Prostate gland (tissue), 2 donors: ENCODE measurements around the gene CBY3. TPM values are rescaled to one million over a fixed set of nuclear protein-coding genes. Genes with fewer than 3 reads are reported as not detected.
"Not testable (repeated sequence)": the region's sequence is repeated elsewhere in the genome, so short reads cannot be mapped to it uniquely, and the experiment has no call there.

Experiments used
- DNase-seq: peaks from one replicate; pipeline ENCODE4 v3.0.0-alpha.2; 2019; ENCODE audit warnings: low spot score
- H3K27ac ChIP-seq, 2 donors: fragments of 200-600 bp; sonication (generic); 2 replicates each; pipeline ENCODE4 v1.5.1; 2017 to 2019
- H3K27me3 ChIP-seq: fragments of 200-600 bp; sonication (generic); replicated peaks from 2 replicates; pipeline ENCODE4 v1.5.1; 2019; ENCODE audit not compliant: insufficient read depth
- H3K36me3 ChIP-seq, 2 donors: fragments of 200-600 bp; sonication (generic); 1 replicate in 1 of 2; 2 replicates in 1 of 2; pipeline versions ENCODE4 v1.5.1 to v1.8.1; 2017 to 2019
- H3K4me1 ChIP-seq: fragments of 200-600 bp; sonication (generic); replicated peaks from 2 replicates; pipeline ENCODE4 v1.5.1; 2019
- H3K4me3 ChIP-seq, 2 donors: fragments of 200-600 bp; sonication (generic); 2 replicates each; pipeline ENCODE4 v1.5.1; 2017 to 2019
- H3K9me3 ChIP-seq: fragments of 200-600 bp; sonication (generic); 2 replicates; pipeline ENCODE4 v1.5.1; 2017
- CTCF ChIP-seq, 4 experiments: fragments of 200-600 bp in 2 of 4; fragments of 450-650 bp in 2 of 4; sonication (generic) in 2 of 4; IDR thresholded peaks; 1 replicate in 3 of 4; 2 replicates in 1 of 4; pipeline ENCODE4 v1.5.1; 2016 to 2019; ENCODE audit warnings: antibody characterized with exemption in 4 of 4, mild to moderate bottlenecking in 2 of 4, moderate library complexity in 2 of 4
- POLR2A ChIP-seq: fragments of 450-650 bp; IDR thresholded peaks from one replicate; pipeline ENCODE4 v1.6.1; 2016; ENCODE audit warnings: antibody characterized with exemption, mild to moderate bottlenecking
- POLR2AphosphoS5 ChIP-seq: sonication (generic); formaldehyde crosslinking; IDR thresholded peaks from one replicate; pipeline ENCODE4 v1.6.1; 2017; ENCODE audit warnings: antibody characterized with exemption
- WGBS: methylation state at CpG from one replicate; pipeline ENCODE4 v1.1.5; 2018; 5-methylcytosine and 5-hydroxymethylcytosine counted together
- intact Hi-C: fragments of 100-400 bp; cut with DNase I; formaldehyde crosslinking; loops from one replicate; pipeline ENCODE4 v1.14.2; 2022
- total RNA-seq, 2 donors: library from RNA; depleted of rRNA; stranded (reverse); fragments of >200 nt; gene quantifications; one replicate each; pipeline ENCODE4 v1.1.0, GENCODE V29; 2016

The CBY3 gene
- total RNA-seq, 2 donors from 2014 or later: 5.0 TPM; not detected in 1

DNA sequence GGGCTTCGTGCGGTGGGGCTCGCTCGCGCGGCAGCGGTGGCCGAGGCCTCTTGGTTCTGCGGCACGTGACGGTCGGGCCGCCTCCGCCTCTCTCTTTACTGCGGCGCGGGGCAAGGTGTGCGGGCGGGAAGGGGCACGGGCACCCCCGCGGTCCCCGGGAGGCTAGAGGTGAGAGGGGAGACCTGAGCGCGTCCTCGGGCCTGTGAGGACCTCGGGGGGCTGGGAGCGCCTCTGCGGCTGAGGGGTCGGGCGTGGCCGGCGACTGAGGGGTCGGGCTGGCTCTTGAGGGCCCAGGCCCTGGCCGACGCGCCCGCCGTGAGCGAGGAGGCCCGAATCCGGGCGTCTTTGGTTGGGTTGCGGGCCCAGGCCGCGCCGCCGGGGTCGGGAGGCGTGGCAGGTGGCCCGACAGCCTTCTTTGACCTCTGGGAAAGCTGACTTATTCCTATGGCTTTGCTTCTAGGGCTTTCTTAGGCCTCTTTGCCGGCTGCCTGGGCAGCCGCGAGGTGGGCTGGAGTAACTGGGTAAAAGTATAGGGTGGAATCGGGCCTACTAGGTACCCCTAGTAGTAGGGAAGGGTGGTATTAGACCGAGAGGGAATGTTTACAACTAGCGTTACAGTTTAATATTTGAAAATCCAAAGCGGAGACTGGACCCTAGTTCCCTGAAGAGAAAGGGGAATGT, 18.2 kb upstream of the CBY3 start, which contains the start of gene CANX:
Gene CANX (plus strand): TSS at position 33 of the 681 bp plus-strand sequence. CDS start 6,715 bp downstream, outside the sequence.
- H3K36me3 ChIP-seq: no peaks in the 10 kb centered on the region
- DNase-seq: no peak
- H3K27ac ChIP-seq: peak within 1 kb of the TSS; percentile 91 to 95
- WGBS: under 1% methylated on average over 58 of the region's 58 CpGs
- intact Hi-C loops: loop anchor here (2.0 to 5.0 kb wide), 3 partner anchors 20 to 123 kb away; partner anchors contain the start of genes MAML1 and SQSTM1
- peak within 1 kb of the TSS; percentile 77 to 98 for H3K4me3 ChIP-seq
- no peaks in the 10 kb centered on the region for H3K9me3 ChIP-seq
- no peaks in the 10 kb centered on the region for H3K27me3 ChIP-seq
- H3K4me1 ChIP-seq: no peaks in the 10 kb centered on the region
- no peak for TF ChIP-seq CTCF (IDR thresholded peaks at IDR 0.05)
- peak; percentile 92 for TF ChIP-seq POLR2A

DNA sequence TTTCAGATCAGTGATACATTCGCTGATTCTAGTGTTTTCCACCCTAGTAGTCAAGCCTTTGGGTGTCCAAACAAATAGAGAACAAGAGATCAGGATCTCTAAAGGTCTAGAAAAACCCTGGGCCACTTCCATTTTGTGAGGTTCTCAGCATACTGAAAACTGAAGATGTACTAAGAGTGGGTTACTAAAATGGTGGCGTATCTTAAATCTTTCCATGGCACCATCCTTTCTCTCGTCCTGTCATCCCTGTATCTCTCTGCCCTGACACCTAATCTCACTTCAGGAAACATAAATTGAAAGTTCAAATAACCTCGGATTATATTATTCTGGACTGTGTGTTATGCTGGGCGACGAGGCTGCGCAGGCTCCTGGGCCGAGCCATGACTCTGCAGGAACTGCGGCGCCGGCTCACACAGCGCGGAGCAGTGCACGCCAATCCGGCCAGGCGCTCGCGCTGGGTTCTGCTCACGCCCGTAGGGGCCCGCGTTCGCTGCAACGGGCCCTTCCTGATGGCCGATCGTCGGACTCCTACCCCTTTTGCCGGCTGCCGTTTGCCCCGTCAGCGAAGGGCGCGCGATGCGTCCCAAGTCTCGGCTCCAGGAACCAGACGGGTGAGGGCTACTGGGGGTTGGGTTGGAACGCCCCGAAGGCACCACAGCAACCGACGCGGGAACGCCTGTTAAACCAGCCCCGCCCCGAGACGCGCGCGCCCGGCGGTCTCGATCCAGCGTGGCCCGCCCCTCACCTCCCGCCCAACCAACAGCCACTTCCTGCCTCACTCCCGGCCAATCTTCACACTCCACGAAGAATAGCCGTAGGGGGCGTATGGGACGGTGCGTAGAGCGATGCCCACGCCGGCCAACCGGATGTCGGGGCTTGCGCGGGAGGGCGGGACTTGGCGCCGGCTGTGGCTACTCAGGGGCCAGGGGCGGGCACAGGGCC, 17.4 kb upstream of the CBY3 start:
- Histone ChIP-seq H3K36me3 (no peaks in the 10 kb centered on the region), H3K9me3 (no peaks in the 10 kb centered on the region), H3K4me1 (no peaks in the 10 kb centered on the region), H3K4me3 (peak overlapping the region; percentile 77 to 98), H3K27me3 (no peaks in the 10 kb centered on the region), H3K27ac (peak overlapping the region; percentile 91 to 95)
- DNase-seq: peak; percentile 99
- WGBS: 2% methylated on average over 72 of the region's 72 CpGs
- TF ChIP-seq POLR2AphosphoS5: peak; percentile 92
- peak in 2 of 4 experiments; percentile 10 to 44 for TF ChIP-seq CTCF (IDR thresholded peaks at IDR 0.05)
- TF ChIP-seq POLR2A: peak; percentile 82
- intact Hi-C loops: loop anchor here (2.0 to 5.0 kb wide), 3 partner anchors 19 to 124 kb away; partner anchors contain the start of genes MAML1 and SQSTM1

GRCh38 chr5:179697543-179697942, 16.7 kb upstream of the CBY3 start:
- H3K4me3 ChIP-seq: peak overlapping the region in 1 of 2 donors; percentile 77
- not testable (repeated sequence) for DNase-seq, H3K4me1 ChIP-seq, H3K27me3 ChIP-seq, H3K36me3 ChIP-seq, H3K9me3 ChIP-seq
- peak overlapping the region; percentile 91 to 95 for H3K27ac ChIP-seq
- 95% methylated on average over 15 of the region's 15 CpGs for WGBS
- intact Hi-C loops: loop anchor here (5.0 kb wide), 1 partner anchor 125 kb away; the partner anchor contains the start of gene SQSTM1

DNA sequence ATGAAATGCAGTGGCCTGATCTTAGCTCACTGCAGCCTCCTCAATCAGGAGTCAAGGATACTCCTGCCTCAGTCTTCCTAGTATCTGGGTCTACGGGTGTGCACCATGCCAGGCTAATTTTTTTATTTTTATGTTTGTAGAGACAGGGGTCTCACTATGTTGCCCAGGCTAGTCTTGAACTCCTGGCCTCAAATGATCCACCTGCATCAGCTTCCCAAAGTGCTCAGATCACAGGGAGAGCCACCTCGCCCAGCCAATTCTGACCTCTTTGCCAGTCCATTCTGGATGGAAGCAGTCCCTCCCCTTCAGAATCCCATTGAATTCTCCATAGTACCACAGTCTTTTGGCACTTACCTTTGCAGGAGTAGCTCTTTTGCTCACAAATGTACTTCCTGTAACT, 16.3 kb upstream of the CBY3 start:
- H3K27me3 ChIP-seq: no peaks in the 10 kb centered on the region
- H3K4me3 ChIP-seq: no peak overlapping the region
- peak overlapping the region; percentile 91 to 95 for H3K27ac ChIP-seq
- TF ChIP-seq POLR2A (no peak), POLR2AphosphoS5 (no peak), CTCF (IDR thresholded peaks at IDR 0.05) (no peak)
- H3K9me3 ChIP-seq: no peaks in the 10 kb centered on the region
- H3K4me1 ChIP-seq: no peaks in the 10 kb centered on the region
- 87% methylated on average over 2 of the region's 2 CpGs for WGBS
- intact Hi-C loops: loop anchor here (5.0 kb wide), 1 partner anchor 125 kb away; the partner anchor contains the start of gene SQSTM1
- DNase-seq: no peak
- H3K36me3 ChIP-seq: no peaks in the 10 kb centered on the region

- H3K27ac ChIP-seq: peak overlapping the region; percentile 5 to 32
These were observed 15.8 kb upstream of the CBY3 start for GRCh38 chr5:179696603-179697002.

More at GRCh38 chr5:179696603-179697002, 15.8 kb upstream of the CBY3 start:
- Histone ChIP-seq H3K27me3 (no peaks in the 10 kb centered on the region), H3K4me3 (no peak overlapping the region), H3K36me3 (no peaks in the 10 kb centered on the region), H3K9me3 (no peaks in the 10 kb centered on the region), H3K4me1 (no peaks in the 10 kb centered on the region)
- no peak for DNase-seq
- intact Hi-C loops: loop anchor here (5.0 kb wide), 1 partner anchor 126 kb away; the partner anchor contains the start of gene SQSTM1
- TF ChIP-seq POLR2AphosphoS5: peak; percentile 27
- TF ChIP-seq CTCF (IDR thresholded peaks at IDR 0.05): no peak
- no peak for TF ChIP-seq POLR2A
- 67% methylated on average over 3 of the region's 3 CpGs for WGBS
